ENCODE results near the gene DOCK2.

DNA sequence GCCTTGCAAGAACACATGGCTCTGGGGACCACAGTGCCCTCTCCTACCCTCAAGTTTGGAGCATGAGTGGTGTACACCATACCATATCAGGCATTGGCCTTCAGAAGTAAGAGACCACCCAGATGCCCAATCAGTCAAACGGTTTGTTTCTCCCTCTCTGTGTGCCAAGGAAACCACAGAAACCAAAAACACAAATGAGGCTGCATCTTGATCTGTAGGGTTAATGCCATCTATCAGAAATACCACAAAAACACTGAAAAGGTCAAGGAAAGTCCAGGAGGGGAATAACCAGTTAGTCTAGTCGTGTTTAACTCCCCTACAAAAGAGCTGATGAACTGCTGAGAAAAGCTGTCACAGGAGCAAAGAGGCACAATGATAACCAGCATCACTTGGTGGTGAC, 264.8 kb downstream of the DOCK2 start:
- TF ChIP-seq, protein P1, sequence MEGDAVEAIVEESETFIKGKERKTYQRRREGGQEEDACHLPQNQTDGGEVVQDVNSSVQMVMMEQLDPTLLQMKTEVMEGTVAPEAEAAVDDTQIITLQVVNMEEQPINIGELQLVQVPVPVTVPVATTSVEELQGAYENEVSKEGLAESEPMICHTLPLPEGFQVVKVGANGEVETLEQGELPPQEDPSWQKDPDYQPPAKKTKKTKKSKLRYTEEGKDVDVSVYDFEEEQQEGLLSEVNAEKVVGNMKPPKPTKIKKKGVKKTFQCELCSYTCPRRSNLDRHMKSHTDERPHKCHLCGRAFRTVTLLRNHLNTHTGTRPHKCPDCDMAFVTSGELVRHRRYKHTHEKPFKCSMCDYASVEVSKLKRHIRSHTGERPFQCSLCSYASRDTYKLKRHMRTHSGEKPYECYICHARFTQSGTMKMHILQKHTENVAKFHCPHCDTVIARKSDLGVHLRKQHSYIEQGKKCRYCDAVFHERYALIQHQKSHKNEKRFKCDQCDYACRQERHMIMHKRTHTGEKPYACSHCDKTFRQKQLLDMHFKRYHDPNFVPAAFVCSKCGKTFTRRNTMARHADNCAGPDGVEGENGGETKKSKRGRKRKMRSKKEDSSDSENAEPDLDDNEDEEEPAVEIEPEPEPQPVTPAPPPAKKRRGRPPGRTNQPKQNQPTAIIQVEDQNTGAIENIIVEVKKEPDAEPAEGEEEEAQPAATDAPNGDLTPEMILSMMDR (IDR thresholded peaks at IDR 0.05) = no peak
- TF ChIP-seq POLR2AphosphoS5 (IDR thresholded peaks at IDR 0.05) (no peak), EP300 (IDR thresholded peaks at IDR 0.05) (no peak), POLR2A (IDR thresholded peaks at IDR 0.05) (no peak)
